AG09319 (cell line): ENCODE data around the gene USH2A.
"Not testable (repeated sequence)": the region's sequence is repeated elsewhere in the genome, so short reads cannot be mapped to it uniquely, and the experiment has no call there.

Experiments used
- DNase-seq: peaks from one replicate; pipeline ENCODE4 v3.0.0-alpha.2; 2010; ENCODE audit warnings: low read depth; ENCODE audit errors: extremely low read depth
- CTCF ChIP-seq: IDR thresholded peaks from 2 replicates; pipeline ENCODE4 v1.5.1; 2011; ENCODE audit warnings: low read depth, mild to moderate bottlenecking, inconsistent platforms, low read length, moderate library complexity

The USH2A gene

GRCh38 chr1:216366979-216367378 lies 56.3 kb downstream of the USH2A start:
- no peak for TF ChIP-seq CTCF

GRCh38 chr1:216356945-216357344 lies 66.3 kb downstream of the USH2A start:
- DNase-seq, result no peak
- TF ChIP-seq CTCF, result no peak

More at GRCh38 chr1:216366979-216367378, 56.3 kb downstream of the USH2A start:
- DNase-seq, result no peak

- no peak for DNase-seq
- TF ChIP-seq CTCF, result no peak
These were observed 73.1 kb downstream of the USH2A start for GRCh38 chr1:216350186-216350585.

GRCh38 chr1:216346526-216346925 lies 76.7 kb downstream of the USH2A start:
- DNase-seq, result no peak
- TF ChIP-seq CTCF, result no peak

- DNase-seq, result not testable (repeated sequence)
These were observed 82.7 kb downstream of the USH2A start for GRCh38 chr1:216340542-216340941.

- DNase-seq, result no peak
- TF ChIP-seq CTCF, result no peak
These were observed 90.8 kb downstream of the USH2A start for GRCh38 chr1:216332462-216332861.

GRCh38 chr1:216332003-216332402 lies 91.2 kb downstream of the USH2A start:
- no peak for TF ChIP-seq CTCF

GRCh38 chr1:216331211-216331610 lies 92.0 kb downstream of the USH2A start:
- DNase-seq, result no peak
- no peak for TF ChIP-seq CTCF

More at GRCh38 chr1:216332003-216332402, 91.2 kb downstream of the USH2A start:
- DNase-seq, result no peak
